ENCODE data around the gene PIK3C2A.
"Not testable (repeated sequence)": the region's sequence is repeated elsewhere in the genome, so short reads cannot be mapped to it uniquely, and the experiment has no call there.

Gene PIK3C2A

DNA sequence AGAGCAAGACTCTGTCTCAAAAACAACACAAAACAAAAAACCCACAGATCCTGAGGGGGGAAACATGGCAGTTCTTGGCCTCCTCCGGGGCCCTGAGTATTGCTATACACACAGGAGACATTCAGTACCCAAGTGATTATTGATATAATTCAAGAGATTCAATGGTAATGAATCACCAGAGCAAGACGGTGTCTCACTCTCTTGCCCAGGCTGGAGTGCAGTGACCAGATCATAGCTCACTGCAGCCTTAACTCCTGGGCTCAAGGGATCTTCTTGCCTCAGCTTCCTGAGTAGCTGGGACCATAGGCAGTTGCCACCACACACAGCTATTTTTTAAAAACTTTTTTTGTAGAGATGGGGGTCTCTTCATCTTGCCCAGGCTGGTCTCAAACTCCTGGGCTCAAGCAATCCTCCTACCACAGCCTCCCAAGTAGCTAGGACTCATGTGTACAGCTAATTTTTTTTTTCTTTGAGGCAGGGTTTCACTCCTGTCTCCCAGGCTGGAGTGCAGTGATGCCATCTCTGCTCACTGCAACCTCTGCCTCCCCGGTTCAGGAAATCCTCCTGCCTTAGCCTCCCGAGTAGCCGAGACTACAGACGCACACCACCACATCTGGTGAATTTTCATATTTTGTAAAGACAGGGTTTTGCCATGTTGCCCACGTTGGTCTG, 21.8 kb upstream of the PIK3C2A start:
- H3K4me3 ChIP-seq (replicated peaks; ENCODE audit: low read depth, low read length), result no peak overlapping the region
- DNase-seq (ENCODE audit: low read depth), result no peak
- TF ChIP-seq, protein P1, sequence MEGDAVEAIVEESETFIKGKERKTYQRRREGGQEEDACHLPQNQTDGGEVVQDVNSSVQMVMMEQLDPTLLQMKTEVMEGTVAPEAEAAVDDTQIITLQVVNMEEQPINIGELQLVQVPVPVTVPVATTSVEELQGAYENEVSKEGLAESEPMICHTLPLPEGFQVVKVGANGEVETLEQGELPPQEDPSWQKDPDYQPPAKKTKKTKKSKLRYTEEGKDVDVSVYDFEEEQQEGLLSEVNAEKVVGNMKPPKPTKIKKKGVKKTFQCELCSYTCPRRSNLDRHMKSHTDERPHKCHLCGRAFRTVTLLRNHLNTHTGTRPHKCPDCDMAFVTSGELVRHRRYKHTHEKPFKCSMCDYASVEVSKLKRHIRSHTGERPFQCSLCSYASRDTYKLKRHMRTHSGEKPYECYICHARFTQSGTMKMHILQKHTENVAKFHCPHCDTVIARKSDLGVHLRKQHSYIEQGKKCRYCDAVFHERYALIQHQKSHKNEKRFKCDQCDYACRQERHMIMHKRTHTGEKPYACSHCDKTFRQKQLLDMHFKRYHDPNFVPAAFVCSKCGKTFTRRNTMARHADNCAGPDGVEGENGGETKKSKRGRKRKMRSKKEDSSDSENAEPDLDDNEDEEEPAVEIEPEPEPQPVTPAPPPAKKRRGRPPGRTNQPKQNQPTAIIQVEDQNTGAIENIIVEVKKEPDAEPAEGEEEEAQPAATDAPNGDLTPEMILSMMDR (IDR thresholded peaks at IDR 0.05; ENCODE audit: low read length, missing control alignments), result no peak

DNA sequence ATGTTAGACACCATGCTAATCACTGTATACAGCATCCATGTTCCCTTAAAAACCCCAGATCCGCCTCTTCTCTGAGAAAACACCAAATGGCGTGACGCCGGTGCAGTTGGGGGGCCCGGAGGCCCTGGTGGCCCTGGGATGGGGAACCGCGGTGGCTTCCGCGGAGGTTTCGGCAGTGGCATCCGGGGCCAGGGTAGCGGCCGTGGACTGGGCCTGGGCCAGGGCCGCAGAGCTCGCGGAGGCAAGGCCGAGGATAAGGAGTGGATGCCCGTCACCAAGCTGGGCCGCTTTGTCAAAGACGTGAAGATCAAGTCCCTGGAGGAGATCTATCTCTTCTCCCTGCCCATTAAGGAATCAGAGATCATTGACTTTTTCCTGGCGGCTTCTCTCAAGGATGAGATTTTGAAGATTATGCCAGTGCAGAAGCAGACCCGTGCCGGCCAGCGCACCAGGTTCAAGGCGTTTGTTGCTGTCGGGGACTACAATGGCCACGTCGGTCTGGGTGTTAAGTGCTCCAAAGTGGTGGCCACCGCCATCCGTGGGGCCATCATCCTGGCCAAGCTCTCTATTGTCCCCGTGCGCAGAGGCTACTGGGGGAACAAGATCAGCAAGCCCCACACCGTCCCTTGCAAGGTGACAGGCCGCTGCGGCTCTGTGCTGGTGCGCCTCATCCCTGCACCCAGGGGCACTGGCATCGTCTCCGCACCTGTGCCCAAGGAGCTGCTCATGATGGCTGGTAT, 20.6 kb upstream of the PIK3C2A start:
- not testable (repeated sequence) for DNase-seq (ENCODE audit: low read depth); H3K4me3 ChIP-seq (replicated peaks; ENCODE audit: low read depth, low read length)

DNA sequence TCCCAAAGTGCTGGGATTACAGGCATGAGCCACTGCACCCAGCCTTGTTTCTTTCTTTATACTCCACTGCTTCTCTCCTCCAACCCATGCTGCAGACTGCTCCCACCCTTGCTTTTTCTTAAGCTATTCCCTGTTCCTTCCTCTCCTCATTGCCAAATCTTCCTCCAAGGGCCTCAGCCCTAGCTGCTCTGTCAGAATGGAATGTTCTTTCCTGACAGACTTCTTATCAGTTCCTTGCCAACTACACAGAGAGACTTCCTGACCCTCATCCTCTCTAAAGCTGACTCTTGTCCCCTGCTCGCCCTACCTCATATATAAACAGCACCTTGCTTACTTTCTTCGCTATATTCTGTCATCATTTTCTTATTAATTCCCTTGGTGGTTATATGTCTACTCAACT, 16.9 kb upstream of the PIK3C2A start:
- DNase-seq (ENCODE audit: low read depth), result peak; percentile 62
- TF ChIP-seq, protein P1 (IDR thresholded peaks at IDR 0.05; ENCODE audit: low read length, missing control alignments), result no peak
- no peak overlapping the region for H3K4me3 ChIP-seq (replicated peaks; ENCODE audit: low read depth, low read length)

DNA sequence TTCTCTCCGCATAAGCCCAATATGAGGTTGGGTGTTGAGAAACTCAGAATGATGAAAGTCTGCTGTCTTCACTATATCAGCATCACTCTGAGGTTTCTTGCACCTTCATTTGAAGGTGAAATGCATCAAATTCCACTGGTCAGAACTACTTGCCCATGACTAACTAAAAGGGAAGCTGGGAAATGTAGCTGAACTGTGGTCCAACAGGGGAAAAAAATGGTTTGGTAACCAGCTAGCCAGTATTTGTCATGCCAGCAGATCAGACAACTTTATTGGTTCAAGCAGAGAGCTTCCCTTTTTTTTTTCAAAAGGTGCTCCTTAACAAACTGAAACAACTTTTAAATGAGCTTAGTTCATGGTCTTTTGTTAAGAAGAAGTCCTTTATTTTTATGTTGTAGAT, 14.2 kb upstream of the PIK3C2A start:
- TF ChIP-seq, protein P1 (IDR thresholded peaks at IDR 0.05; ENCODE audit: low read length, missing control alignments), result no peak
- peak; percentile 52 for DNase-seq (ENCODE audit: low read depth)
- no peak overlapping the region for H3K4me3 ChIP-seq (replicated peaks; ENCODE audit: low read depth, low read length)

DNA sequence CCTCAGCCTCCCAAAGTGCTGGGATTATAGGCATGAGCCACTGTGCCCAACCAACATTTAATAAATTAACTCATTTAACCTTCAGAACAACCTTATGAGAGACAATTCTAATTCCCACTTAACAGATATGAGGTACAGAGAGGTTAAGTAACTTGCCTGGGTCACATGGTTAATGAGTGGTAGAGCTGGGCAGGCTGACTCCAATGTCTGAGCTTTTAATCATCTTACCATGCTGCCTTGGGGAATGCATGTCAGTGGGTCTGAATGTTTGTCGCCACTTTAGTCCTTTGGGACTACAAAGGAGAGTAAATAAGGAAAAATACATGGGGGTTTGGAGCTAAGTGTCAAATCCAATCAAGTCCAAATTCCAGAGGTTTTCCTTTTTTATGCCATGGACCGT, 11.2 kb upstream of the PIK3C2A start:
- TF ChIP-seq, protein P1 (IDR thresholded peaks at IDR 0.05; ENCODE audit: low read length, missing control alignments), result no peak
- no peak for DNase-seq (ENCODE audit: low read depth)
- no peak overlapping the region for H3K4me3 ChIP-seq (replicated peaks; ENCODE audit: low read depth, low read length)

DNA sequence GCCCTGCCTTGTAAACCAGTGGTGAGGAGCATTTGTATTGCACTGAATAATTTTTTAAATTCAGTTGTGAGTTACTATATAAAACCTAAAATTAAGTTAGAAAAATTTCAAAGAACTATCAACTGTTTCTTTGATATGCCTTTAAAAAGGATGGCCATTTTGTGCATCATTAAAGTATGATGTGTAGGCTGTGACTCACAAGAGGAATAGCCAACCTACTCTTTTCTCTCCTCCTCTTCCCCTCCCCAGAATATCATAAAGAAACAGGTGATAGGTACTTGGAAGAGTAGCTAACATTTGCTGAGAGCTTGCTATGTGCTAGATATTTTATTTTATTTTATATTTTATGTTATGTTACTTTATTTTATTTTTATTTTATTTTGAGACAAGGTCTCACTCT, 10.6 kb upstream of the PIK3C2A start:
- no peak overlapping the region for H3K4me3 ChIP-seq (replicated peaks; ENCODE audit: low read depth, low read length)
- TF ChIP-seq, protein P1 (IDR thresholded peaks at IDR 0.05; ENCODE audit: low read length, missing control alignments), result no peak
- no peak for DNase-seq (ENCODE audit: low read depth)

DNA sequence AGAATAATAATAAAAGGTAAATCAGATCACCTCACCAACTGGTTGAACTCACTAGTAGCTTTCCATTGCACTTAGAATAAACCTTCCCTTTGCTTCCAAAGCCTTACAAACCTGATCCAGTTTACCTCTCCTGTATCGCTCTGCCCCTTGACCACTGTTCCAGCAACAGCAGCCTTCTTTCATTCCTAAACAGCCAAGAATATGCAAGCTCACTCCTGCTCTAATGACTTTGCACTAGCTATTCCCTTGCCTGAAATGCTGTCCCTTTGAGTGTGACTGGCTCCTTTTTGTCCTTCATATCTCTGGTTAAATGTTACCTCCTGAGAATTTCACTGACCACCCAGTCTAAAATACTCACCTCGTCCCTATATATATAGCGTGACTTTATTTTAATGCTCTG, 9.6 kb upstream of the PIK3C2A start:
- TF ChIP-seq, protein P1 (IDR thresholded peaks at IDR 0.05; ENCODE audit: low read length, missing control alignments), result no peak
- no peak for DNase-seq (ENCODE audit: low read depth)
- H3K4me3 ChIP-seq (replicated peaks; ENCODE audit: low read depth, low read length), result no peak overlapping the region
